GM23338 (cell line): Measurements from ENCODE around the gene CASR. TPM values are rescaled to one million over a fixed set of nuclear protein-coding genes. Genes with fewer than 3 reads are reported as not detected.

Experiments
- ATAC-seq: fragments of 200-7000 bp; cut with Tn5 transposase; 3 replicates; pipeline ENCODE4 v1.9.1; 2020
- DNase-seq: peaks from one replicate; pipeline ENCODE4 v3.0.0-alpha.2; 2015; ENCODE audit warnings: low spot score
- H2AFZ ChIP-seq: fragments of 200-600 bp; sonication (generic); 2 replicates; pipeline ENCODE4 v1.8.0; 2016; ENCODE audit warnings: antibody characterized with exemption, mild to moderate bottlenecking, moderate library complexity
- H3F3A ChIP-seq: fragments of 200-600 bp; sonication (generic); replicated peaks from 2 replicates; pipeline ENCODE4 v1.8.0; 2017; ENCODE audit warnings: antibody characterized with exemption, mixed run types, low read depth
- H3K27ac ChIP-seq: fragments of 200-600 bp; sonication (generic); 2 replicates; pipeline ENCODE4 v1.6.1; 2016; ENCODE audit warnings: low read depth
- H3K27me3 ChIP-seq: fragments of 200-600 bp; sonication (generic); 2 replicates; pipeline ENCODE4 v1.8.0; 2016; ENCODE audit warnings: mild to moderate bottlenecking, mixed run types, moderate library complexity; ENCODE audit not compliant: insufficient read depth
- H3K36me3 ChIP-seq: fragments of 200-600 bp; sonication (generic); 2 replicates; pipeline ENCODE4 v1.8.0; 2016; ENCODE audit warnings: mild to moderate bottlenecking; ENCODE audit not compliant: insufficient read depth
- H3K4me1 ChIP-seq: fragments of 200-600 bp; sonication (generic); 2 replicates; pipeline ENCODE4 v1.8.0; 2016; ENCODE audit warnings: mild to moderate bottlenecking, moderate library complexity; ENCODE audit not compliant: insufficient read depth
- H3K4me2 ChIP-seq: fragments of 200-600 bp; sonication (generic); 2 replicates; pipeline ENCODE4 v1.7.1; 2017; ENCODE audit warnings: mixed run types
- H3K4me3 ChIP-seq: fragments of 200-600 bp; sonication (generic); 2 replicates; pipeline ENCODE4 v1.6.1; 2016; ENCODE audit warnings: mixed run types
- H3K79me2 ChIP-seq: fragments of 200-600 bp; sonication (generic); replicated peaks from 2 replicates; pipeline ENCODE4 v1.8.0; 2017; ENCODE audit warnings: mild to moderate bottlenecking; ENCODE audit not compliant: insufficient read depth
- H3K9me2 ChIP-seq: fragments of 200-600 bp; sonication (generic); 2 replicates; pipeline ENCODE4 v1.8.0; 2017; ENCODE audit not compliant: insufficient read depth
- H4K20me1 ChIP-seq: fragments of 200-600 bp; sonication (generic); replicated peaks from 2 replicates; pipeline ENCODE4 v1.8.0; 2017; ENCODE audit warnings: mild to moderate bottlenecking; ENCODE audit not compliant: insufficient read depth
- H3K27ac Mint-ChIP-seq: 2 replicates; pipeline ENCODE4 v1.8.0; 2020; ENCODE audit warnings: inconsistent platforms, mild to moderate bottlenecking, moderate library complexity, mixed read lengths
- H3K27me3 Mint-ChIP-seq: 3 replicates; pipeline ENCODE4 v1.8.0; 2022; ENCODE audit warnings: low read depth, mild to moderate bottlenecking, moderate library complexity, mixed read lengths, inconsistent platforms; ENCODE audit not compliant: insufficient read depth, poor library complexity
- H3K36me3 Mint-ChIP-seq: 3 replicates; pipeline ENCODE4 v1.8.0; 2021; ENCODE audit warnings: low read depth, mild to moderate bottlenecking, inconsistent platforms, moderate library complexity, mixed read lengths
- H3K4me1 Mint-ChIP-seq: 3 replicates; pipeline ENCODE4 v1.8.0; 2020; ENCODE audit warnings: mild to moderate bottlenecking, inconsistent platforms, mixed read lengths
- H3K4me3 Mint-ChIP-seq: 3 replicates; pipeline ENCODE4 v1.8.0; 2021; ENCODE audit warnings: moderate library complexity, mild to moderate bottlenecking, inconsistent platforms, mixed read lengths
- H3K9me3 Mint-ChIP-seq: 3 replicates; pipeline ENCODE4 v1.8.0; 2020; ENCODE audit warnings: moderate library complexity, mild to moderate bottlenecking, inconsistent platforms, mixed read lengths
- CREB1 ChIP-seq: fragments of 250-450 bp; sonication (Bioruptor Pico); IDR thresholded peaks from 2 replicates; pipeline ENCODE4 v1.5.0; 2020; ENCODE audit warnings: low read depth, mild to moderate bottlenecking, moderate library complexity
- CTCF ChIP-seq, 2 experiments: fragments of 200-600 bp in 1 of 2; sonication (generic) in 1 of 2; conservative IDR thresholded peaks; 2 replicates each; pipeline versions ENCODE4 v1.5.1 to v1.6.1; 2016 to 2017; ENCODE audit warnings: antibody characterized with exemption in 2 of 2, low read depth in 2 of 2, mild to moderate bottlenecking in 2 of 2, moderate library complexity in 1 of 2
- ETS1 ChIP-seq: IDR thresholded peaks from 2 replicates; pipeline ENCODE4 v1.6.1; 2016; ENCODE audit warnings: antibody characterized with exemption
- EZH2 ChIP-seq: fragments of 200-600 bp; sonication (generic); IDR thresholded peaks from one replicate; pipeline ENCODE4 v1.8.0; 2017; ENCODE audit warnings: antibody characterized with exemption, mild to moderate bottlenecking, low read depth; ENCODE audit not compliant: unreplicated experiment
- EZH2phosphoT487 ChIP-seq: fragments of 200-600 bp; sonication (generic); IDR thresholded peaks from one replicate; pipeline ENCODE4 v1.8.1; 2018; ENCODE audit warnings: antibody characterized with exemption; ENCODE audit not compliant: unreplicated experiment
- JUNB ChIP-seq: IDR thresholded peaks from one replicate; pipeline ENCODE4 v1.6.1; 2016; ENCODE audit warnings: antibody characterized with exemption; ENCODE audit not compliant: unreplicated experiment
- NANOG ChIP-seq: IDR thresholded peaks from 2 replicates; pipeline ENCODE4 v1.6.1; 2016; ENCODE audit warnings: antibody characterized with exemption, borderline replicate concordance
- POLR2AphosphoS5 ChIP-seq: IDR thresholded peaks from 2 replicates; pipeline ENCODE4 v1.6.1; 2016; ENCODE audit warnings: antibody characterized with exemption, low read depth
- REST ChIP-seq: IDR thresholded peaks from one replicate; pipeline ENCODE4 v1.6.1; 2018; ENCODE audit warnings: antibody characterized with exemption; ENCODE audit not compliant: unreplicated experiment
- STAT1 ChIP-seq: IDR thresholded peaks from one replicate; pipeline ENCODE4 v1.6.1; 2016; ENCODE audit warnings: antibody characterized with exemption; ENCODE audit not compliant: unreplicated experiment
- ZNF114 ChIP-seq: fragments of 250-450 bp; sonication (Bioruptor Pico); IDR thresholded peaks from 2 replicates; pipeline ENCODE4 v1.5.0; 2020; ENCODE audit warnings: mild to moderate bottlenecking, moderate library complexity
- ZNF462 ChIP-seq: fragments of 250-450 bp; sonication (Bioruptor Pico); IDR thresholded peaks from 2 replicates; pipeline ENCODE4 v1.5.0; 2020; ENCODE audit warnings: mild to moderate bottlenecking, moderate library complexity
- polyA plus RNA-seq: library from polyadenylated mRNA; unstranded; fragments of >200 nt; fragmentation: Nextera tagmentation; extraction: Ambion mirVana; gene quantifications from 2 replicates; pipeline ENCODE4 v1.2.1, GENCODE V29; 2016
- total RNA-seq: library from RNA; depleted of rRNA; stranded (reverse); fragments of >200 nt; shearing (Covaris generic); gene quantifications from 2 replicates; pipeline ENCODE4 v1.2.3, GENCODE V29; 2014

Gene CASR
- total and polyA plus RNA-seq, 2 experiments from 2014 or later, result 0.08 to 0.56 TPM

- no peaks in the 10 kb centered on the region for H3K27me3 ChIP-seq
- H3K9me3 Mint-ChIP-seq, result no peaks in the 10 kb centered on the region
- H3K27me3 Mint-ChIP-seq, result no peaks in the 10 kb centered on the region
- H3K4me2 ChIP-seq, result no peak overlapping the region
- no peaks in the 10 kb centered on the region for H4K20me1 ChIP-seq
- H3K36me3 Mint-ChIP-seq, result no peaks in the 10 kb centered on the region
- H3K4me3 Mint-ChIP-seq, result no peak overlapping the region
- ATAC-seq, result no peak
- H3K4me3 ChIP-seq, result no peak overlapping the region
- no peak overlapping the region for H3K27ac ChIP-seq
- no peak overlapping the region for H3K27ac Mint-ChIP-seq
- no peaks in the 10 kb centered on the region for H3K4me1 ChIP-seq
- no peaks in the 10 kb centered on the region for H3K36me3 ChIP-seq
- H2AFZ ChIP-seq, result no peak overlapping the region
- H3K9me2 ChIP-seq, result no peaks in the 10 kb centered on the region
- no peak for TF ChIP-seq NANOG
- TF ChIP-seq ZNF114 (CRISPR knock-in tag), result no peak
- no peak for TF ChIP-seq JUNB
- TF ChIP-seq ZNF462 (CRISPR knock-in tag), result no peak
- no peak for TF ChIP-seq EZH2
- no peak for TF ChIP-seq POLR2AphosphoS5
- no peak for TF ChIP-seq CREB1 (CRISPR knock-in tag)
- no peak for TF ChIP-seq CTCF (conservative IDR thresholded peaks at IDR 0.05; ENCODE audit: low read depth in 2 of 2)
- TF ChIP-seq ETS1, result no peak
- TF ChIP-seq REST, result no peak
- TF ChIP-seq STAT1, result no peak
- no peak for TF ChIP-seq EZH2phosphoT487
- H3K4me1 Mint-ChIP-seq, result no peaks in the 10 kb centered on the region
- no peaks in the 10 kb centered on the region for H3K79me2 ChIP-seq
- no peak for DNase-seq
- H3F3A ChIP-seq, result no peaks in the 10 kb centered on the region
These were observed 62.7 kb downstream of the CASR start for GRCh38 chr3:122246199-122246598.
